HG02759 (cell line): ENCODE measurements around the gene PALD1.
"Not testable (repeated sequence)": the region's sequence is repeated elsewhere in the genome, so short reads cannot be mapped to it uniquely, and the experiment has no call there.

Experiments
- ATAC-seq: cut with Tn5 transposase; IDR thresholded peaks from one replicate; pipeline ENCODE4 v1.9.1; 2021; ENCODE audit warnings: mild to moderate bottlenecking, moderate library complexity; ENCODE audit not compliant: unreplicated experiment

Gene PALD1

GRCh38 chr10:70568781-70569495 is 90.4 kb downstream of the PALD1 start:
- no peak for ATAC-seq

GRCh38 chr10:70571236-70571635 is 92.7 kb downstream of the PALD1 start:
- no peak for ATAC-seq

GRCh38 chr10:70571636-70572439 is 93.3 kb downstream of the PALD1 start:
- ATAC-seq, result no peak

GRCh38 chr10:70573599-70574506 is 95.3 kb downstream of the PALD1 start:
- no peak for ATAC-seq

- ATAC-seq, result no peak
Measured at GRCh38 chr10:70575486-70575873, 96.9 kb downstream of the PALD1 start.

- peak; percentile 56 for ATAC-seq
Measured at GRCh38 chr10:70575874-70576802, 97.6 kb downstream of the PALD1 start.

- ATAC-seq, result no peak
Measured at GRCh38 chr10:70576803-70577517, 98.4 kb downstream of the PALD1 start.

DNA sequence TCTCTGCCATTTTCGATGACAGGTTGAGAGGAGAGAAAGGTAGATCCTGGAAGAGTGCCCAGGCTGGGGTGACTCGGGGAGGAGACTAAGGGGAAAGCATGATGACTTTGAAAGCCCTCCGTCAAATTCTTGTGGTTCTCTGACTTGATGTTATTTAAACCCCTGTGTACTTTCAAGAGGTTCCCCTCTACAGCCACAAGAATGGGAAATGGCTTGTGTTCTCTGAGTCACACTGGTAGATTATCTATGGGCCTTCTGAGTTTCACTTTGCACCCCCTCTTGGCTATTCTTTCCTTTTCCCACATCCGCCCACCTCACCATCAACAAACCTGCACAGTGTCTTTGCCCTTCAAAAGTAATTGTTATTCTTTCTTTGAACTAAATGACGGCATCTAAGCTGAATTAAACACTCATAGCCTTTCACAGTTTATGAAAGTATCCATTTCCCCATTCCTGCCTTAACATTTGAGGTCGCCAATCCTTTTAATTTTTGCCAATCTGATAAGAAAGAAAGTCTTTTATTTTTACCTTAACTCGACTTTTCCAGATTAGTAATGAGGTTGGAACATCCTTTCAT is 99.9 kb downstream of the PALD1 start:
- peak; percentile 62 for ATAC-seq

DNA sequence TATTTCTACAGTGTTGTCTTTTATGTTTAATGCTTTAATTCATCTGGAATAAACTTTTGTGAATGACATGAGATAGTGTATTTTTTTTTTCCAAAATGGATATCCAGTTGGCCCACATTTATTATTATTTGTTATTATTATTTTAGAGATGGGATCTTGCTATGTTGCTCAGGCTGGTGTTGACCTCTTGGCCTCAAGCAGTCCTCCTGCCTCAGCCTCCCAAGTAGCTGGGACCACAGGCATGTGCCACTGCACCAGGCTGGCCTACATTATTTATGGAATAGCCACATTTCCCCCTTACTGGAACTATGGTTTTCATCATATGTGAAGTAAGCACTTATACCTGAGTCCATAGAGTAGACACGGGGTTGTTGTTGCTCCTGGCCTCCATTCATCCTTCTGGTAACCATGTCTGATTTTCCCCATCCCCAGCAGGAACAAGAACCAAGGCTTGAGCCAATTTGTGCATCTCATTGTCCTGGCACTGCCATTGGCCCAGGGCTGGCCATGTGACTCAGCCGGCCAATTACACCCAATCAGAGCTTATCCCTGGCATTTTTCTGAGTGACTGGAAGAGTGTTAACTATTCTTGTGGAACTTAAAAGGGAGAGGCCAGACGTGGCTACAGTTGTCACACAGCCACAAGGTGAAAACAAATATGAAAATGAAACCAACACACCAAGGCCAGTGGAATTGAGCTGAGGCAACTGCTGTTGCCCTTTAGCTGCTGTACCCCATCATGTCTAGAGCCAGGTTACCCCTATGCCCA is 100.9 kb downstream of the PALD1 start:
- no peak for ATAC-seq

GRCh38 chr10:70581176-70581575 is 102.6 kb downstream of the PALD1 start:
- not testable (repeated sequence) for ATAC-seq

GRCh38 chr10:70582793-70583668 is 104.5 kb downstream of the PALD1 start:
- ATAC-seq, result no peak

GRCh38 chr10:70583669-70584037 is 105.1 kb downstream of the PALD1 start:
- no peak for ATAC-seq

DNA sequence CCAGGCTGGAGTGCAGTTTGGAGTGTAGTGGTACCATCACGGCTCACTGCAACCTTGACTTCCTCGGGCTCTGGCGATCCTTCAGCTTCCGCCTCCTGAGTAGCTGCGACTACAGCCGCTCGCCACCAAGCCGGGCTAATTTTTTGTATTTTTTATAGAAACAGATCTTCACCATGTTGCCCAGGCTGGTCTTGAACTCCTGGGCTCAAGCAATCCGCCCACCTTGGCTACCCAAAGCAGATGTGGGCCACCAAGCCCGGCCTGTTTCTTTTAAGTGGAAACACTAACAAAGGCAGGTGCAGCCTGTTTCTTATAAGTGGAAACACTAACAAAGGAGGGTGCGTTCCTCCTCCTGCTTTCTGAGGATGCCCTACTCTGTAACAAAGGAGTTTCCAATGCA is 105.8 kb downstream of the PALD1 start:
- no peak for ATAC-seq

DNA sequence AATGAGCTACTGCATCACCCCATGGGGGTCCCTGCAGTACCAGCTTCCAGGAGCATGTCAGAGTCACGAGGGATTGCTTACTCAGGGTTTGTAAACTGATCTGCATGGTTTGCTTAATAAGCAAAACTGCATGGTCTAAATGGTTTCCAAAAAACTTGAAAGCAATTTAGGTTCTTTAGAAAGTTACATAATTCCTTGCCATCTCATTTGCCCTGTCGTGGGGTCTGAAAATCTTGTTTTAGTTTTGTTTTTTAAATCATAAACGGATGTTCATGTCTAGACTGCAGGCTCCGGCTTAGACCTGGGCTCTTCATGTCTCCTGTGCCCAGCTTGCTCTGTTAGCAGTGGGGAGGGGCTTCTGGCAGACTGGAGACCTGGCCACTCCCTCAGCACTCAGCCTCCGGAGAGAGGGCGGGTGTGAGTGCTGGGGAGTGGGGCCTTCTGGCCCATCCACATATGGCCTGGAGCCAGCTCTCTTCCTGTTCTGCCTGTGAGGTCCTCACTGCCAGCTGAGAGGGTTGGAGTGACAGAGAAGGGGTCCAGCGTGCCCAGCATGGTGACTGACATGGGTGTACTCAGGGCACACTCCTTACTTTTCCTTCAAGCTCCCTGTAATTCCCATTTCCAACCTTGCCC is 106.5 kb downstream of the PALD1 start:
- no peak for ATAC-seq

DNA sequence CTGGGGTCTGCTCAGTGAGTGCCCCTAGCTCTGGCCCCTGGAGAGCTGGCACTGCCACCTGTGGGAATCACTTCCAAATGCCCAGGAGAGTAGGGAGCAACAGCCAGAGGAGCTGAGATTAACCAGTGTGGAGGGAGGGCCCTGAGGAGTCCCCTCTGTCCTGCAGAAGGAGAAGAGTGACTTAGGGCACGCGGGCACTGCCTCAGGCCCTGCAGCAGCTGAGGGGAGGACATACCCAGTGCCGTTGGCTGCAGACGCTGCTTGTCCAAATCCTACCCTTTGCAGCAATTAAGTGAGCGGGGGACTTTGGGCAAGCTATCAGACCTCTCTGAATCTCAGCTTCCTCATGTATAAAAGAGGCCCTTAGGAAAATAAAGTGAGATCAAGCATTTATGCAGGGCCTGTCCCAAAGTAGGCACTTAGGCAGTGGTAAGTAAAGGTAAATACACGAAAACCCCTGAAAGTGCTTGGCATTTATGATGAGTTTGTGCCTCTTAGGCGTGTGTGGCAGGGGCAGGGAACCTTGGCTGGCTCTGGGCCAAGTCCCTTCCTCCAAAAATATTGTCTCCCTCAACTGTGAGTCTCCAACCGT is 107.1 kb downstream of the PALD1 start:
- no peak for ATAC-seq

DNA sequence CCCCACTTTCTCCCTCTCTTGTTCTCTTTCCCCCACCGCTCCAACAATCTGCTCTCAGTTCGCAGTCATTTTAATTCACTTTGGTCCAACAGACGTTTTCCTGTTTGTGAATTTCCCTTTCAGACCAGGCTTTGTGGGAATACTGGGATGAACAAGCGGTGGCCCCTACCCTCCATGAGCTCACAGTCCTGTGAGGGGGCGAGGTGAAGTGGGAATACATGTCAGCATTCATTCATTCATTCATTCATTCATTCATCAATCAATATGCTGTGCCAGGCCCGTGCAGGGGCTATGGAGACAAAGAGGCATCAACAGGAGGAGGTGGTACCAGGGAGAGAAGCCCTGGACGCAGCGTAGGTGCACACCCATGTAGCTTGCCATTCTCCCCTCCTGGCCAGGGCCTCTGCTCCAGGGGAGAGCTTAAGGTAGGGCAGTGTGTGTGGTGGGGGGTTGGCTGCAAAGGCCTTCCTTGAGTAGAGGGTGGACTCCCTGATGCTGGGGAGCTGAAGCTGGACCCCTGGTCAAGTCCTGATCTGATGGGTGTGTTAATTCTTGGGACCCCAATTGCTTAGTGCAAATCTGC is 107.9 kb downstream of the PALD1 start:
- ATAC-seq, result no peak
